IMR-90 (cell line): ENCODE results near the gene KIAA0825. TPM values are rescaled to one million over a fixed set of nuclear protein-coding genes. Genes with fewer than 3 reads are reported as not detected.

Source experiments
- ATAC-seq: fragments of 200-7000 bp; cut with Tn5 transposase; 2 replicates; pipeline ENCODE4 v1.9.1; 2020; ENCODE audit warnings: low read depth, mild to moderate bottlenecking, moderate library complexity
- BruUV-seq: library from RNA; stranded (reverse); fragments of 400-500 nt; replicated peaks from 2 replicates; lab custom pipeline; 2021; lab: Mats Ljungman, UMichigan
- CTCF ChIA-PET: fragments of 300-600 bp; formaldehyde crosslinking; extraction: SDS; loops from one replicate; lab custom pipeline; 2021; ENCODE audit warnings: antibody characterized with exemption; lab: Yijun Ruan, JAX
- POLR2A ChIA-PET: fragments of 300-600 bp; sonication (Branson Sonifier 250); formaldehyde crosslinking; loops from one replicate; lab custom pipeline; 2022; ENCODE audit warnings: antibody characterized with exemption; ENCODE audit not compliant: unreplicated experiment; lab: Charles Lee
- DNase-seq: peaks from one replicate; pipeline ENCODE4 v3.0.0; 2013
- H2AFZ ChIP-seq: replicated peaks from 2 replicates; pipeline ENCODE3; 2013; ENCODE audit warnings: low read length, mild to moderate bottlenecking; ENCODE audit not compliant: poor library complexity
- H2AK5ac ChIP-seq: 2 replicates; pipeline ENCODE4 v1.6.1; 2013; ENCODE audit warnings: low read depth, low read length, inconsistent platforms
- H2AK9ac ChIP-seq: replicated peaks from 2 replicates; pipeline ENCODE3; 2013; ENCODE audit warnings: mild to moderate bottlenecking, low read depth, low read length, moderate library complexity; ENCODE audit not compliant: poor library complexity
- H2BK120ac ChIP-seq: 2 replicates; pipeline ENCODE4 v1.6.1; 2013; ENCODE audit warnings: low read depth, low read length, inconsistent platforms
- H2BK15ac ChIP-seq: 3 replicates; pipeline ENCODE4 v1.6.1; 2013; ENCODE audit warnings: low read depth, low read length, inconsistent platforms
- H2BK20ac ChIP-seq: 2 replicates; pipeline ENCODE4 v1.6.1; 2013; ENCODE audit warnings: low read depth, mild to moderate bottlenecking, inconsistent platforms, low read length, moderate library complexity
- H2BK5ac ChIP-seq: 2 replicates; pipeline ENCODE4 v1.6.1; 2013; ENCODE audit warnings: mild to moderate bottlenecking, low read depth, low read length, inconsistent platforms; ENCODE audit not compliant: poor library complexity, severe bottlenecking
- H3K14ac ChIP-seq: replicated peaks from 2 replicates; pipeline ENCODE4 v1.6.1; 2013; ENCODE audit warnings: low read depth, low read length, inconsistent platforms
- H3K18ac ChIP-seq: 2 replicates; pipeline ENCODE4 v1.6.1; 2013; ENCODE audit warnings: low read depth, low read length, control low read depth
- H3K23ac ChIP-seq: 2 replicates; pipeline ENCODE4 v1.6.1; 2013; ENCODE audit warnings: low read depth, low read length, inconsistent platforms
- H3K27ac ChIP-seq: 2 replicates; pipeline ENCODE4 v1.5.1; 2013; ENCODE audit warnings: mild to moderate bottlenecking, control low read depth, low read length; ENCODE audit not compliant: insufficient read depth
- H3K27me3 ChIP-seq: 2 replicates; pipeline ENCODE4 v1.6.1; 2013; ENCODE audit warnings: low read length; ENCODE audit not compliant: control insufficient read depth, insufficient read depth
- H3K36me3 ChIP-seq: 2 replicates; pipeline ENCODE4 v1.6.1; 2013; ENCODE audit warnings: low read length, mixed read lengths; ENCODE audit not compliant: control insufficient read depth, insufficient read depth
- H3K4ac ChIP-seq: 2 replicates; pipeline ENCODE4 v1.6.1; 2013; ENCODE audit warnings: low read depth, low read length, inconsistent platforms
- H3K4me1 ChIP-seq: 2 replicates; pipeline ENCODE4 v1.6.1; 2013; ENCODE audit warnings: low read length, mixed read lengths; ENCODE audit not compliant: control insufficient read depth, insufficient read depth
- H3K4me2 ChIP-seq: 2 replicates; pipeline ENCODE4 v1.6.1; 2013; ENCODE audit warnings: low read depth, mild to moderate bottlenecking, control low read depth, low read length, moderate library complexity
- H3K4me3 ChIP-seq: 2 replicates; pipeline ENCODE4 v1.5.1; 2013; ENCODE audit warnings: low read depth, mild to moderate bottlenecking, control low read depth, low read length, moderate library complexity; ENCODE audit not compliant: insufficient read depth
- H3K56ac ChIP-seq: 2 replicates; pipeline ENCODE4 v1.6.1; 2013; ENCODE audit warnings: low read length, inconsistent platforms; ENCODE audit not compliant: insufficient read depth; ENCODE audit errors: extremely low read depth
- H3K79me1 ChIP-seq, 2 experiments: 2 replicates each; pipeline ENCODE4 v1.6.1; 2013; ENCODE audit warnings: low read length in 2 of 2, inconsistent platforms in 1 of 2, low read depth in 1 of 2
- H3K9ac ChIP-seq: 2 replicates; pipeline ENCODE4 v1.6.1; 2013; ENCODE audit warnings: low read depth, low read length, control low read depth
- H3K9me1 ChIP-seq: 2 replicates; pipeline ENCODE4 v1.6.1; 2013; ENCODE audit warnings: low read length, inconsistent platforms; ENCODE audit not compliant: insufficient read depth
- H3K9me3 ChIP-seq: 2 replicates; pipeline ENCODE4 v1.6.1; 2013; ENCODE audit warnings: low read length; ENCODE audit not compliant: control insufficient read depth, insufficient read depth
- H4K20me1 ChIP-seq: 2 replicates; pipeline ENCODE4 v1.6.1; 2013; ENCODE audit warnings: low read length, inconsistent platforms; ENCODE audit not compliant: insufficient read depth
- H4K5ac ChIP-seq: 2 replicates; pipeline ENCODE4 v1.6.1; 2013; ENCODE audit warnings: mild to moderate bottlenecking, low read depth, low read length, control low read depth
- H4K8ac ChIP-seq, 2 experiments: 2 replicates each; pipeline ENCODE4 v1.6.1; 2013; ENCODE audit warnings: low read depth in 2 of 2, low read length in 2 of 2, control low read depth in 1 of 2, inconsistent platforms in 1 of 2
- H4K91ac ChIP-seq: 2 replicates; pipeline ENCODE4 v1.6.1; 2013; ENCODE audit warnings: low read depth, low read length, inconsistent platforms; ENCODE audit not compliant: insufficient read depth
- BHLHE40 ChIP-seq: fragments of 150-350 bp; IDR thresholded peaks from 2 replicates; pipeline ENCODE4 v1.6.1; 2016; ENCODE audit warnings: mild to moderate bottlenecking, low read depth, low read length
- CEBPB ChIP-seq: IDR thresholded peaks from 2 replicates; pipeline ENCODE4 v1.6.1; 2012; ENCODE audit warnings: low read depth, low read length, improper control_type of control experiment
- CHD1 ChIP-seq: IDR thresholded peaks from 2 replicates; pipeline ENCODE4 v1.6.1; 2012; ENCODE audit warnings: low read depth, low read length, improper control_type of control experiment
- FOS ChIP-seq: fragments of 150-350 bp; IDR thresholded peaks from 2 replicates; pipeline ENCODE4 v1.6.1; 2016; ENCODE audit warnings: low read depth, low read length
- MAFK ChIP-seq: IDR thresholded peaks from 2 replicates; pipeline ENCODE4 v1.6.1; 2012; ENCODE audit warnings: low read depth, low read length, improper control_type of control experiment
- MAZ ChIP-seq: IDR thresholded peaks from 2 replicates; pipeline ENCODE4 v1.6.1; 2012; ENCODE audit warnings: low read depth, mild to moderate bottlenecking, low read length, improper control_type of control experiment, moderate library complexity, borderline replicate concordance
- MXI1 ChIP-seq: IDR thresholded peaks from 2 replicates; pipeline ENCODE4 v1.6.1; 2012; ENCODE audit warnings: low read depth, mild to moderate bottlenecking, low read length, moderate library complexity, borderline replicate concordance
- NFE2L2 ChIP-seq: fragments of 150-350 bp; IDR thresholded peaks from 2 replicates; pipeline ENCODE4 v1.6.1; 2016; ENCODE audit warnings: low read depth, mild to moderate bottlenecking, low read length
- POLR2A ChIP-seq: IDR thresholded peaks from 2 replicates; pipeline ENCODE4 v1.6.1; 2012; ENCODE audit warnings: mild to moderate bottlenecking, low read depth, low read length
- RAD21 ChIP-seq: IDR thresholded peaks from 2 replicates; pipeline ENCODE4 v1.6.1; 2012; ENCODE audit warnings: low read length, improper control_type of control experiment
- RCOR1 ChIP-seq: IDR thresholded peaks from 2 replicates; pipeline ENCODE4 v1.6.1; 2012; ENCODE audit warnings: mild to moderate bottlenecking, low read length, improper control_type of control experiment; ENCODE audit not compliant: insufficient replicate concordance
- RFX5 ChIP-seq: IDR thresholded peaks from 2 replicates; pipeline ENCODE4 v1.8.0; 2012; ENCODE audit warnings: low read depth, mild to moderate bottlenecking, low read length, moderate library complexity
- SMC3 ChIP-seq: fragments of 150-350 bp; IDR thresholded peaks from 2 replicates; pipeline ENCODE4 v1.6.1; 2016; ENCODE audit warnings: low read depth, mild to moderate bottlenecking, antibody characterized with exemption, low read length, moderate library complexity
- dilution Hi-C: fragments of 300-500 bp; cut with HindIII; formaldehyde crosslinking; loops from one replicate; pipeline ENCODE4 v1.14.3; 2018; ENCODE audit warnings: low sequenced_read_pairs; ENCODE audit not compliant: unreplicated experiment
- in situ Hi-C: fragments of 300-500 bp; cut with MboI; formaldehyde crosslinking; loops from 3 replicates; pipeline ENCODE4 v1.14.3; 2019; ENCODE audit warnings: low sequenced_read_pairs, inconsistent platforms, mixed read lengths
- intact Hi-C: fragments of 100-400 bp; cut with micrococcal nuclease; formaldehyde crosslinking; loops from 2 replicates; pipeline ENCODE4 v1.10.0; 2022
- polyA plus RNA-seq, 3 experiments: library from polyadenylated mRNA; depleted of rRNA; stranded (reverse); fragments of >200 nt; gene quantifications; 2 replicates each; pipeline ENCODE4 v1.2.3, GENCODE V29; 2012; ENCODE audit warnings: low replicate concordance in 1 of 3
- total RNA-seq: library from RNA; depleted of rRNA; stranded (reverse); fragments of >200 nt; gene quantifications from 2 replicates; pipeline ENCODE4 v1.2.3, GENCODE V29; 2012
- TF ChIP-seq, protein P1 (sequence below): fragments of 150-350 bp; IDR thresholded peaks from 2 replicates; pipeline ENCODE4 v1.6.1; 2017; ENCODE audit warnings: mild to moderate bottlenecking, antibody characterized with exemption, low read length, low read depth
- TF ChIP-seq, protein P2 (sequence below): conservative IDR thresholded peaks from 2 replicates; pipeline ENCODE4 v1.5.1; 2012; ENCODE audit warnings: mild to moderate bottlenecking, low read depth, low read length, improper control_type of control experiment

Gene KIAA0825
- total and polyA plus RNA-seq, 2 of the 4 experiments (the other 2 are of a cell fraction): 0.46 to 1.8 TPM

DNA sequence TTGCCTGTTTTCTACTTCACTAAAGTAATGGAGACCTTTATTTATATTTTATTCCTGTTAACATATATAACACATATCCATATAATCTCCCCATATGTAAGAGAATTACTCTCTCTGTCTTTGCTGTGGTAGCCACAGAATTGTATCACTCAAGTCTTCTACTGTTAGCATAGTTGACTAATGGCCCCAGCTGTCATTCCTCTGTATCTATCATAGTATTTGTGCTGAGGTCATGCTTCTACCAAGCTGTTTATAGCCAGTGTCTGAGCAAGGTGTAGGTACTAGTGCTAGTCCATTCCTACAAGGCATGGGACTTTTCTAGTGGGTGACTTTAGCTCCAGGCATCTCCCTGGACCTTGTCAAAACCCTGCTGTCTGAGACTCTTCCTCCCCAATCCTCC, 244.1 kb downstream of the KIAA0825 start:
- Histone ChIP-seq H4K20me1 (no peaks in the 10 kb centered on the region), H2BK15ac (no peak overlapping the region), H2BK120ac (no peak overlapping the region), H3K36me3 (no peaks in the 10 kb centered on the region), H3K56ac (no peak overlapping the region), H3K9ac (no peak overlapping the region), H3K4me3 (no peak overlapping the region), H2BK20ac (no peak overlapping the region), H3K4me1 (no peaks in the 10 kb centered on the region), H3K23ac (no peak overlapping the region), H3K27ac (no peak overlapping the region), H3K4ac (no peak overlapping the region), H3K18ac (no peak overlapping the region), H3K14ac (no peak overlapping the region), H2AFZ (no peak overlapping the region), H3K4me2 (no peak overlapping the region), H4K5ac (no peak overlapping the region), H2BK5ac (no peak overlapping the region), H3K9me3 (no peaks in the 10 kb centered on the region), H3K9me1 (no peaks in the 10 kb centered on the region), H2AK9ac (no peak overlapping the region), H4K8ac (no peak overlapping the region), H3K79me1 (no peaks in the 10 kb centered on the region), H4K91ac (no peak overlapping the region), H3K27me3 (no peaks in the 10 kb centered on the region; the same call in 1 of the 2 replicates), H2AK5ac (no peak overlapping the region)
- no peak for DNase-seq
- in situ Hi-C loops: no loop called here
- ChIA-PET POLR2A (no interaction called here), CTCF (no interaction called here)
- no TSS peak for BruUV-seq
- no peak for ATAC-seq
- no peak for TF ChIP-seq POLR2A
- no peak for TF ChIP-seq RCOR1
- TF ChIP-seq, protein P1, sequence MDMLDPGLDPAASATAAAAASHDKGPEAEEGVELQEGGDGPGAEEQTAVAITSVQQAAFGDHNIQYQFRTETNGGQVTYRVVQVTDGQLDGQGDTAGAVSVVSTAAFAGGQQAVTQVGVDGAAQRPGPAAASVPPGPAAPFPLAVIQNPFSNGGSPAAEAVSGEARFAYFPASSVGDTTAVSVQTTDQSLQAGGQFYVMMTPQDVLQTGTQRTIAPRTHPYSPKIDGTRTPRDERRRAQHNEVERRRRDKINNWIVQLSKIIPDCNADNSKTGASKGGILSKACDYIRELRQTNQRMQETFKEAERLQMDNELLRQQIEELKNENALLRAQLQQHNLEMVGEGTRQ: no peak
- TF ChIP-seq MXI1: no peak
- no peak for TF ChIP-seq BHLHE40
- TF ChIP-seq CEBPB: no peak
- TF ChIP-seq, protein P2, sequence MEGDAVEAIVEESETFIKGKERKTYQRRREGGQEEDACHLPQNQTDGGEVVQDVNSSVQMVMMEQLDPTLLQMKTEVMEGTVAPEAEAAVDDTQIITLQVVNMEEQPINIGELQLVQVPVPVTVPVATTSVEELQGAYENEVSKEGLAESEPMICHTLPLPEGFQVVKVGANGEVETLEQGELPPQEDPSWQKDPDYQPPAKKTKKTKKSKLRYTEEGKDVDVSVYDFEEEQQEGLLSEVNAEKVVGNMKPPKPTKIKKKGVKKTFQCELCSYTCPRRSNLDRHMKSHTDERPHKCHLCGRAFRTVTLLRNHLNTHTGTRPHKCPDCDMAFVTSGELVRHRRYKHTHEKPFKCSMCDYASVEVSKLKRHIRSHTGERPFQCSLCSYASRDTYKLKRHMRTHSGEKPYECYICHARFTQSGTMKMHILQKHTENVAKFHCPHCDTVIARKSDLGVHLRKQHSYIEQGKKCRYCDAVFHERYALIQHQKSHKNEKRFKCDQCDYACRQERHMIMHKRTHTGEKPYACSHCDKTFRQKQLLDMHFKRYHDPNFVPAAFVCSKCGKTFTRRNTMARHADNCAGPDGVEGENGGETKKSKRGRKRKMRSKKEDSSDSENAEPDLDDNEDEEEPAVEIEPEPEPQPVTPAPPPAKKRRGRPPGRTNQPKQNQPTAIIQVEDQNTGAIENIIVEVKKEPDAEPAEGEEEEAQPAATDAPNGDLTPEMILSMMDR: no peak
- no peak for TF ChIP-seq RFX5
- TF ChIP-seq CHD1: no peak
- no peak for TF ChIP-seq MAFK
- TF ChIP-seq FOS: no peak
- TF ChIP-seq MAZ: no peak
- no peak for TF ChIP-seq RAD21
- TF ChIP-seq NFE2L2: no peak
- TF ChIP-seq SMC3: no peak
- intact Hi-C loops: no loop called here
- dilution Hi-C loops: no loop called here
